HUES48 (cell line): ENCODE results near the gene GRHL1.

ENCODE experiments used
- H3K27ac ChIP-seq: one replicate; pipeline ENCODE4 v1.7.0; 2013; ENCODE audit warnings: low read depth, low read length, inconsistent platforms
- H3K27me3 ChIP-seq: 2 replicates; pipeline ENCODE4 v1.6.1; 2013; ENCODE audit warnings: mild to moderate bottlenecking, low read length; ENCODE audit not compliant: control insufficient read depth, insufficient read depth
- H3K36me3 ChIP-seq: 2 replicates; pipeline ENCODE4 v1.6.1; 2013; ENCODE audit warnings: low read length; ENCODE audit not compliant: control insufficient read depth, insufficient read depth
- H3K4me1 ChIP-seq: 2 replicates; pipeline ENCODE4 v1.6.1; 2013; ENCODE audit warnings: mild to moderate bottlenecking, low read length; ENCODE audit not compliant: control insufficient read depth, insufficient read depth
- H3K4me3 ChIP-seq: 2 replicates; pipeline ENCODE4 v1.5.1; 2013; ENCODE audit warnings: mild to moderate bottlenecking, low read depth, low read length
- H3K9ac ChIP-seq: 2 replicates; pipeline ENCODE4 v1.6.1; 2013; ENCODE audit warnings: mild to moderate bottlenecking, low read depth, low read length, moderate library complexity
- H3K9me3 ChIP-seq: 2 replicates; pipeline ENCODE4 v1.6.1; 2013; ENCODE audit warnings: low read length; ENCODE audit not compliant: control insufficient read depth, insufficient read depth

Gene GRHL1

DNA sequence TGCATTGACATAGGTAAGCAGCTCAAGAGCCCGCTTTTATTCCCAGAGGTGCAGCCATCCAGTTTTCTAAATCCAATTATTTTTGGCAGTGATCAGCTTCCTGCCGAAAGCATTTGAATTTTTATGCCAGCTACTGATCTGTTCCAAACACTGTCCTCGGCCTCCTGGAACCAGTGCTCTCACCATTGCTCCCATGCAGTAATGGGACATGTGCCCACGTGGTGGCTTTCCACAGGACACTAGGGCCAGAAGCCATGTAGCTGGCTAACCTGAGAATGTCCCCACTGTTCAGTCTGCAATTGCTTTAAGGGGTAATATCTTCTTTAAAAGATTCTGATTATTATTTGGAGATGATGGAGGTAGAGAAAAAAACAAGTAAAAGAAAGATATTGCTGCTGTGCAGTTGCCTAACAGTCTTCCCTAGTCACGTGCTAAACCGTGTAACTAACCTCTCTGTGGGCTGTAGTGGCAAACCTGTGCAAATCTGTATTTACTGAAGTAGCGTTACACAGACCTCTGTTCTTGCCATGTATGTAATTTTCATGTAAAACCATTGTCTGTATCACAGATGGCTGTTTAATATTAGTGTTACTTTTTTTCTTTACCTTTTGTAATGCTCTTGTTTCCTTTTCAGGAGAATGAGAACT is 13.0 kb downstream of the GRHL1 start:
- no peaks in the 10 kb centered on the region for H3K27me3 ChIP-seq
- no peak overlapping the region for H3K9ac ChIP-seq
- no peaks in the 10 kb centered on the region for H3K9me3 ChIP-seq
- H3K36me3 ChIP-seq: no peaks in the 10 kb centered on the region
- no peaks in the 10 kb centered on the region for H3K4me1 ChIP-seq
- H3K27ac ChIP-seq: no peak overlapping the region
- H3K4me3 ChIP-seq: no peak overlapping the region

DNA sequence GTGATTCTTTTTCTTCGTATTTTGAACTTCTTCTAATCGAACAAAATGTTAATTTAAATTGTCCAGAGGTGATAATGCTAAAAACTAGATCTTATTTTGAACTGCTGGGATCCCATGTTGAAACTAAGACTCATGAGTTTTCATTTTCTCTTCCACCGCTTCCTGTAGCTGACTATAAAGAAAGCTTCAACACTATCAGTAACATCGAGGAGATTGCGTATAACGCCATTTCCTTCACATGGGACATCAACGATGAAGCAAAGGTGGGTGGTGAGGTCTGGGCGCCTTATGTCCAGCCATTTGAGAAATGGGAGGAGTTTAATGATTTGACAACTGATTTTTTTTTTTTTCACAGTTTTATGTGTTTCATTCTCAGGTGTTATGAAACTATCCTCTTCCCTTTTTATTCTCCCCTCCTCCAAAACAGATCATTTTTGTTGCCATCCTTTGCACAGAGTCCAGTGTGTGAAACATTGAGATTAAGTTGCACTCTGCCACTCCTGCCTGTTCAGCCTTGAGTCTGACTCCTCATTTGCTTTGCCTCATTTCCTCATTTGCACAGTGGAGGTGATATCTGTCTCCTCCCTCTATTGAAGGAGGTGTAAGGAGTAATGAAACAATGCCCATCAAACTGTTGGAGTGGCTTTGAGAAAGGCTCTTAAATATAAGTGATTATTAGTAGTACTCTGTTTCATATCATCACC is 13.8 kb downstream of the GRHL1 start:
- H3K27ac ChIP-seq: no peak overlapping the region
- H3K9ac ChIP-seq: no peak overlapping the region
- no peaks in the 10 kb centered on the region for H3K36me3 ChIP-seq
- H3K4me1 ChIP-seq: no peaks in the 10 kb centered on the region
- H3K4me3 ChIP-seq: no peak overlapping the region
- no peaks in the 10 kb centered on the region for H3K9me3 ChIP-seq
- no peaks in the 10 kb centered on the region for H3K27me3 ChIP-seq

DNA sequence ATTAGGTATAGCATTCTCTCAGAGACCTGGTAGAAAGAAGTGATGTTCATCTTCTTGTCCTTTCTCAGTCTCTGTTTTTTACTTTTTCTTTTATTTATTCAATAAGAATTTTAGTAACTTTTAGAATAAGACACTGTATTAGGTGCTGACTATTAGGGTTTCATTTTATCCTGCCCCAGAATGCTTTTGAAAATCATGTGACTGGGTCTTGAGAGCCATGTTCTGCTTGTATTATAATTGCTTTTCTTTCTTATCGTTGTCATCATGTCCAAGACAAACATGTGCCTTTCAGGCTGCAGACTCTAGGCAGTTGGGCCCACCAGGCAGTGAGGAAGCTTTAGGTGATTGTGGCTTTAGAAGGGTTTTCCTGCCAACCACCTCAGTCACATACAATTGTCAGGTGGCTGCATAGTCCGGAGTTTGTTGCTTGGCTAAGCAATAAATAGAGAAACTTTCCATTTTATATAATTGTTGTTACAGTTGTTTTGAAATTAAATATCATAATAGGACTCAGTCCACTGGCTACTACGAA is 15.1 kb downstream of the GRHL1 start:
- no peaks in the 10 kb centered on the region for H3K4me1 ChIP-seq

DNA sequence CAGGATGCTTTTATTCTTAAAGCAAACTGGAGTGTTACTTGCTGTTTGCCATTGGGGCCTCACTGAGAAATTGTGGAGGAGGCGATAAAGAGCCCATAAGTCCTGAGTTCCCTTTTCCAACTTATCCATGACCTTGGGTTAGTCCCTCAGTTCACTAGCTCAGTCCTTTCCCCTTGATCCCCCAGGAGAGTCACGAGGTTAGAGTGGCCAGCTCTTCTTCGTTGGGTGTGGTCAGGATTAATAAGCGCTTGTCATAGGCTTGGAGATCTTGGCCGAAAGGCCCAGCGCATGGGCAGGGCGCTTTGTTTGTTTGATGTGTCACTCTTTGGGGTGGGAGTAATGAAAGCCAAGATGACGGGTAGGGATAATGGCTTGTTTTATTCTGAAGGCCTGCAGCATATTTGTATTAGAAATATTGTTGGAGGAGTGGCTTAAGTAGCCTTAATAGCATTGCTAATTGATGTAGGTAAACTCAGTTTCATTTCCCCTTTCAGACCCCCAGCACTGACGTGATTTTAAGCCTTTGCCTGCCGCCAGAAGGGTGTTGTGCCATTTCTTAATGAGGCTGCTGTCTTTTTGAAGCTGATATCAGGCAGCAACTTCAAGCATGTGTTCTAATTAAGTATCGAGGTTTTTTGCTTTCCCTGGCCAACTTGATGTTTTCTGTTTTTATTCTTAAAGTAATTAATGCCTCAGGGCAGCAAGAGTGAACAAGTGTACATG is 15.7 kb downstream of the GRHL1 start:
- no peaks in the 10 kb centered on the region for H3K27me3 ChIP-seq
- no peak overlapping the region for H3K27ac ChIP-seq
- no peak overlapping the region for H3K4me3 ChIP-seq
- no peak overlapping the region for H3K9ac ChIP-seq
- H3K36me3 ChIP-seq: no peaks in the 10 kb centered on the region
- no peaks in the 10 kb centered on the region for H3K9me3 ChIP-seq
- H3K4me1 ChIP-seq: no peaks in the 10 kb centered on the region

More for the DNA sequence above, 15.1 kb downstream of the GRHL1 start:
- Histone ChIP-seq H3K9ac (no peak overlapping the region), H3K36me3 (no peaks in the 10 kb centered on the region), H3K27ac (no peak overlapping the region), H3K4me3 (no peak overlapping the region), H3K27me3 (no peaks in the 10 kb centered on the region), H3K9me3 (no peaks in the 10 kb centered on the region)

DNA sequence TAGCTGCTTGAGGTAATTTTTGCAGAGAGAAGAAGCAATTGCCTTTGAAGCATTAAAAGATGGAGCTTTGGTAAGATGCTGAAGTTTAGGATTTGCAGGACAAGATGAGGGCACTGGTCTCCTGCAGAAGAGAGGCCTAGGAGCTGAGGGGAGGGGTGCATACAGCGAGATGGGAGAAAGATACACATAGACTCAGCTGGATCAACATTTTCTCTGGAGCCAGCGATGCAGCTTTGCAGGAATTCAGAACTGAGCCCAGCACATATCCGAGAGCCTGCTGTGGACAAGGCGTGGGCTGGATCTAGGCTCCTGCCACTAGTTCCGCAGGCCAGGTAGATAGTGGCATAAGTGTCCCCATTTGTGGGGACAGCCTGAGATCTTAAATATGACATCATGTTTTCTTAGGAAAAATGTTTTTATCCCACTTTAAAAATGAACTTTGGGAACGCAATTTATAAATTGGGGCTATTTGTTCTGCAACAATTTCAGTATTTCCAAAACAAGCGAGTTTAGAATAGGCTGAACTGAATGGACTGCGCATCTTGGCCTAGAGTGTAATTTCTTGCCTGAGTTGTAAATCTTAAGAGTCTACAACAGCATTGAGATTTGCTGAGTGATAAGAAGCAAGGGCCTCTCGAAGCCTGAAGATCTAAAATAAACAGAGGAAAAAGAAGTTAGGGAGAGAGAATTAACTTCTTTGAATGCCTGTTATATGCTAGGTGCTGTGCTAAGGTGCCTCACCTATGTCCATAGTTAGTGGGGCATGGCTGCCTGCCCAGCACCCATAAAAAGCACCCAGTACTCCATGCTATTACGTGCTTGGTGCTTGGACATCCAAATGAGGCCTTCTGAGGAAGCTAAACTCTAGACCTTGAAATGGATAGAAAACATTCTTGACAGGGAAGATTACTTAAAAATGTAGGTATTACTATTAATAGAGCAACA is 17.3 kb downstream of the GRHL1 start:
- no peak overlapping the region for H3K4me3 ChIP-seq
- H3K9ac ChIP-seq: no peak overlapping the region
- H3K36me3 ChIP-seq: no peaks in the 10 kb centered on the region
- H3K4me1 ChIP-seq: no peaks in the 10 kb centered on the region
- no peaks in the 10 kb centered on the region for H3K27me3 ChIP-seq
- no peak overlapping the region for H3K27ac ChIP-seq
- no peaks in the 10 kb centered on the region for H3K9me3 ChIP-seq

DNA sequence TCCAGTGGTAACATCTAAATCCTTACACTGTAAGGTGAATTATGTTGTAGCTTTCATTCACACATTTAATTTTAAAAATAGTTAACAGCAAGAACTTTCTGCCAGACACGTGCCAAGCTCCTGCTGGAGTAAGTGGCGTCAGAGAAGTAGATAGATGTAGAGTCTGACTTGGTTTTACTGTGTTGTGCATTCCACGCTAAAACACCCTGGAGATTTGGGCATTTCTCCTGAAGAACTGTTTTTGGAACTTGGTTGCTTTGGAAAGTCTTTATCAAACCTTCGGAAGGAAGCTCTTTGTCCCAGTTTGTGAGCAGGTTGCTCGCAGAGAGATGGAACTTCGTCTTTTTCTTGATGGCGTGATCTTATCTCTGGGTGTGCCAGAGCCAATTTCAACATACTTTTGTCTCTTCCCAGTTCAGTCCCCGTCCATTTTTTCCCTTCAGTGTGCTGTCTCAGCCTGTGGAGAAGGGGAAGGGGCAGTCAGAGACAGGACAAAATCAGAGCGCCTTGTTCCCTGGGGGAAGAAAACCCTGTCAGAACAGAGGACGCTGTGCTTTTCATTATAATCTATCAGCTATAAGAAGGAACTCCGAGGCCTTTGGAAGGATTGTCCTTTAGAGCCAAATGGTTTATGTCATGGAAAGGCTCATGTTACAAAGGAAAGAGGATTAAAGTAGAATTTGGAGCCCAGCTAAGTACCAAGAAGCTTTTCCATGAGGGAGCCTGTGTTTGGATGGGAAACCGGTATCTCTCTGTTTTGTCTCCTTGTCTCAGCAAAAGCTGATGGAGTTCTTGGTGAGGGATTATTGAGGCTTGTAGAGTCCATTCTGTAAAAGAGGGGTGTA is 18.9 kb downstream of the GRHL1 start:
- Histone ChIP-seq H3K4me1 (no peaks in the 10 kb centered on the region), H3K27ac (no peak overlapping the region), H3K27me3 (no peaks in the 10 kb centered on the region), H3K9ac (no peak overlapping the region), H3K9me3 (no peaks in the 10 kb centered on the region), H3K4me3 (no peak overlapping the region), H3K36me3 (no peaks in the 10 kb centered on the region)

DNA sequence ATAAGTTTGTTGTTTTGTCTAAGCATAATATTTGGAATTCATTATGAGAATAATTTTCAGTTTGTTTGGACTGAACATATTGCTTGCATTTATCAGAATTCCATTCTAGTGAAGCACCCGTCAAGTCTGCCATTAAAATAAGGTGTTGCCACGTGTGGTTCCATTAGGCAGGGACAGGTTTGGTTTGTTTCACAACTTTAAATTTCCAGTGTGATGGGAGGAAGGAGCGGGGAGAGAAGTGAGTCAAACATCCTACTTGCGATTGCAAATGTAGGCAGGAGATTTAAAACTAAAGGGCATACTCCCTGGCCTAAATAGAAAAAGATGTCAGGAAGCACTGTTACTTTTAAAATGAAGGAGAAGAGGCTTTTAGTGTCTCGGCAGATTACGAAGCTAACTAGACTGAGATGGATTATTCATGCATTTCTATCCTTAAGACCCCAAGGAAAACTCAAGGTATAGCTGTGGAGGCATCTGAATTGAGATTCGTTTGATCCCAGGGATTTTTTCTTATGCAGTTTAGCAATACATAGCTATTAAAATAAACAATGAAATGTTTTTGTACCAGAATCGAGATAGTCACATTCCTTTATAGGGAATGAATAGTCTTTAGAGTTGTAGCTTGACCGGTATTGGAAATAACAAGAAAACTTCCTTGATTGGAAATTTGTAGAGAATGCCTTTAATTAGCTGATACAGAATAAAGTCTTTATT is 19.8 kb downstream of the GRHL1 start:
- Histone ChIP-seq H3K36me3 (no peaks in the 10 kb centered on the region), H3K27me3 (no peaks in the 10 kb centered on the region), H3K9me3 (no peaks in the 10 kb centered on the region), H3K4me1 (no peaks in the 10 kb centered on the region), H3K9ac (no peak overlapping the region), H3K4me3 (no peak overlapping the region), H3K27ac (no peak overlapping the region)

DNA sequence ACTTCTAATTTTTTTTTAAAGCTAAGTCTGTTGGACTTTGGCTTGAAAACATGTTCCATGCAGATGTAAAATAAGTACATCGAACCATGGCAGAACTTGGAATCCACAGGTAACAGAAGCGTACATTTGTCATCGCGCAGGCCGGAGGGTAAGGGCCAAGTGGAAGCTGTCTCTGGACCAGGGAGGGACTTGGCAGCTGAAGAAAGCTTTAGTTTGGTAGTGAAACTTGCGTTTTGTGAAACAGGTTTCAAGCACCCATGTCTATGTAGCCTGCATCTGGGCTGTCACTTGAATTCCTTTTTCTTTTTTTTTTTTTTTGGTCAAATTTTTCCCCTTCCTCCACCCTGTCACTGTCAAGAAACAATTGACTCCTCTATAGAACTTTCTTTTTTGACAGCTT is 20.4 kb downstream of the GRHL1 start:
- Histone ChIP-seq H3K4me1 (no peaks in the 10 kb centered on the region), H3K36me3 (no peaks in the 10 kb centered on the region), H3K9ac (no peak overlapping the region), H3K9me3 (no peaks in the 10 kb centered on the region), H3K27ac (no peak overlapping the region), H3K4me3 (no peak overlapping the region), H3K27me3 (no peaks in the 10 kb centered on the region)

DNA sequence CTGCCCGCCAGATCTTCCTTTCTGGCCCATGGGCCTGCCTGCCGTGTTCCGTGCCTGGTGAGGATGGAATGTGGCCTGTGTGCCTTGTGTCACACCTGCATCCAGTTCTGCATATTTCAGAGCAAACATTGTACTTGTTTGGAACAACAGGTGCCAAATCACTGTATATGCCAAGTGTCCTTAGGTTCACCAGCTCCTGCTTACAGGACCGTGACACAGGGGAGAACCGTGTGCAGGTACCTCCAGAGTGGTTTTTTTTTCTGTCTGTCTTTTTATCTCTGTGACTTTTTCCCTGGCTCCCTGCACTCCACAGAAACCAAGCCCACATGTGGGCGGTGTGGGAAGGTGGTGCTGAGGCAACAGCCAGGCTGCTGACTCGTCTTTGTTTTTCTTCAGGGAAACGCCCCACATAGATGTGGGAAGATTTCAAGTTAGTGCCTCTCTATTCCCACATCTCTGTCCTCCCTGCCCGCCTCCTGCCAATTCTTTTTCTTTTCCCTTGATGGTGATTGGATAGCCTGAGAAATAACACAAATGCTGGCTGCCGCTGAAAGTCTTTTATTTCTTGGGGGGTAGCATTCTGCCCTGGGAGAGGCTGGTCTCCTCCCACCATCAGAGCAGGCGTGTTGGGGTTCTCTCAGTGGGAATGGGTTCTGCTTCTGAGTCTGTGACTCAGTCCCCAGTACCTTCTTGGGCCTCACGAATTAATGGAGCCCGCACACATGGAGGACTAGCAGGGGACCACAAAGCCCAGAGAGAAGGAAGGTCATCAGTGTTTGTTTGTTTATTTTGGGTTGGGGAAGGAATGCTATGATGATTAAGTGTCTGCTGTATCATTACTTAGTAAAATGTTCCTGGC is 21.4 kb downstream of the GRHL1 start:
- H3K27ac ChIP-seq: no peak overlapping the region
- no peaks in the 10 kb centered on the region for H3K4me1 ChIP-seq

More for the DNA sequence above, 21.4 kb downstream of the GRHL1 start:
- Histone ChIP-seq H3K27me3 (no peaks in the 10 kb centered on the region), H3K36me3 (no peaks in the 10 kb centered on the region), H3K4me3 (no peak overlapping the region), H3K9me3 (no peaks in the 10 kb centered on the region), H3K9ac (no peak overlapping the region)
